GM13976 (cell line): ENCODE measurements around the gene CFAP299.

Experiments
- DNase-seq: peaks from one replicate; pipeline ENCODE4 v3.0.0; 2012; ENCODE audit warnings: low spot score
- CTCF ChIP-seq: IDR thresholded peaks from 2 replicates; pipeline ENCODE4 v1.5.1; 2012; ENCODE audit warnings: borderline replicate concordance, mild to moderate bottlenecking; ENCODE audit not compliant: insufficient read depth; ENCODE audit errors: extremely low read depth, missing control alignments, control extremely low read depth
- in situ Hi-C: fragments of 300-500 bp; cut with MboI; formaldehyde crosslinking; loops from one replicate; pipeline ENCODE4 v1.12.0; 2022; ENCODE audit warnings: low sequenced_read_pairs, mixed read lengths, inconsistent platforms; ENCODE audit not compliant: unreplicated experiment

CFAP299 gene

GRCh38 chr4:80420638-80421037 lies 85.1 kb downstream of the CFAP299 start:
- TF ChIP-seq CTCF: no peak
- no peak for DNase-seq
- in situ Hi-C loops: no loop called here

GRCh38 chr4:80422727-80423404 lies 87.3 kb downstream of the CFAP299 start:
- in situ Hi-C loops: no loop called here
- no peak for DNase-seq
- TF ChIP-seq CTCF: no peak

GRCh38 chr4:80423553-80424224 lies 88.2 kb downstream of the CFAP299 start:
- no peak for DNase-seq
- no peak for TF ChIP-seq CTCF
- in situ Hi-C loops: no loop called here

GRCh38 chr4:80424225-80424581 lies 88.7 kb downstream of the CFAP299 start:
- in situ Hi-C loops: no loop called here
- DNase-seq: no peak
- TF ChIP-seq CTCF: no peak

GRCh38 chr4:80425124-80426100 lies 89.9 kb downstream of the CFAP299 start:
- TF ChIP-seq CTCF: no peak
- DNase-seq: no peak
- in situ Hi-C loops: no loop called here

GRCh38 chr4:80431203-80431965 lies 95.9 kb downstream of the CFAP299 start:
- in situ Hi-C loops: no loop called here
- TF ChIP-seq CTCF: no peak
- no peak for DNase-seq
